22Rv1 (cell line): Measurements from ENCODE around the gene SORCS2.

Source experiments
- H3K27ac ChIP-seq: fragments of 450-650 bp; 2 replicates; pipeline ENCODE4 v1.5.1; 2017
- CTCF ChIP-seq: fragments of 450-650 bp; IDR thresholded peaks from 2 replicates; pipeline ENCODE4 v1.5.1; 2017; ENCODE audit warnings: mild to moderate bottlenecking
- ZFX ChIP-seq: fragments of 450-650 bp; IDR thresholded peaks from 2 replicates; pipeline ENCODE4 v1.6.1; 2017; ENCODE audit warnings: antibody characterized with exemption, borderline replicate concordance

Gene SORCS2

GRCh38 chr4:7750523-7750922 is 558.2 kb downstream of the SORCS2 start:
- no peak overlapping the region for H3K27ac ChIP-seq
- TF ChIP-seq CTCF (no peak), ZFX (no peak)

- H3K27ac ChIP-seq, result no peak overlapping the region
- no peak for TF ChIP-seq CTCF
- no peak for TF ChIP-seq ZFX
These were observed 558.6 kb downstream of the SORCS2 start for GRCh38 chr4:7750972-7751371.

- H3K27ac ChIP-seq, result no peak overlapping the region
- TF ChIP-seq ZFX (no peak), CTCF (no peak)
These were observed 560.3 kb downstream of the SORCS2 start for GRCh38 chr4:7752649-7753048.

GRCh38 chr4:7753271-7753670 is 560.9 kb downstream of the SORCS2 start:
- TF ChIP-seq CTCF (no peak), ZFX (no peak)
- H3K27ac ChIP-seq, result no peak overlapping the region

- TF ChIP-seq ZFX (no peak), CTCF (no peak)
- no peak overlapping the region for H3K27ac ChIP-seq
These were observed 561.7 kb downstream of the SORCS2 start for GRCh38 chr4:7753931-7754465.

GRCh38 chr4:7754565-7755262 is 562.4 kb downstream of the SORCS2 start:
- H3K27ac ChIP-seq, result no peak overlapping the region
- TF ChIP-seq ZFX (no peak), CTCF (no peak)

GRCh38 chr4:7755561-7755960 is 563.2 kb downstream of the SORCS2 start:
- no peak for TF ChIP-seq CTCF
- no peak overlapping the region for H3K27ac ChIP-seq
